Activated CD4-positive, alpha-beta T cell treated with anti-CD3 and anti-CD28 coated beads, Interleukin-2, amount 10 ng/mL, durations not matched to agents 7 days and 5 days (primary cell): ENCODE results near the gene RNU6-9. TPM values are rescaled to one million over a fixed set of nuclear protein-coding genes. Genes with fewer than 3 reads are reported as not detected.
A peak's percentile ranks its signal among the peaks of the same experiment; 100 is the strongest.
"Not testable (repeated sequence)": the region's sequence is repeated elsewhere in the genome, so short reads cannot be mapped to it uniquely, and the experiment has no call there.

Source experiments
- CTCF ChIA-PET: fragments of 350-600 bp; sonication (Branson Sonifier 250); formaldehyde crosslinking; loops from one replicate; lab custom pipeline; 2021; ENCODE audit warnings: antibody characterized with exemption; lab: Charles Lee
- POLR2A ChIA-PET: fragments of 350-600 bp; sonication (Branson Sonifier 250); formaldehyde crosslinking; loops from one replicate; lab custom pipeline; 2021; ENCODE audit warnings: antibody characterized with exemption; lab: Charles Lee
- DNase-seq: peaks from one replicate; pipeline ENCODE4 v3.0.0-alpha.2; 2020
- H3K27ac Mint-ChIP-seq: one replicate; pipeline ENCODE4 v1.8.0; 2021; ENCODE audit warnings: mild to moderate bottlenecking, moderate library complexity, mixed read lengths
- H3K27me3 Mint-ChIP-seq: one replicate; pipeline ENCODE4 v1.8.0; 2021; ENCODE audit warnings: mixed read lengths
- H3K36me3 Mint-ChIP-seq: one replicate; pipeline ENCODE4 v1.8.0; 2021; ENCODE audit warnings: low read depth, mixed read lengths
- H3K4me1 Mint-ChIP-seq: one replicate; pipeline ENCODE4 v1.8.0; 2021; ENCODE audit warnings: mixed read lengths
- H3K4me3 Mint-ChIP-seq: one replicate; pipeline ENCODE4 v1.8.0; 2021; ENCODE audit warnings: mild to moderate bottlenecking, moderate library complexity, mixed read lengths
- H3K9me3 Mint-ChIP-seq: one replicate; pipeline ENCODE4 v1.8.0; 2021; ENCODE audit warnings: mixed read lengths
- total RNA-seq, 2 experiments: library from RNA; stranded (reverse); gene quantifications; one replicate each; pipeline ENCODE4 v1.2.3, GENCODE V29; 2021

Gene RNU6-9
- total RNA-seq, 2 experiments from 2014 or later, result not detected

DNA sequence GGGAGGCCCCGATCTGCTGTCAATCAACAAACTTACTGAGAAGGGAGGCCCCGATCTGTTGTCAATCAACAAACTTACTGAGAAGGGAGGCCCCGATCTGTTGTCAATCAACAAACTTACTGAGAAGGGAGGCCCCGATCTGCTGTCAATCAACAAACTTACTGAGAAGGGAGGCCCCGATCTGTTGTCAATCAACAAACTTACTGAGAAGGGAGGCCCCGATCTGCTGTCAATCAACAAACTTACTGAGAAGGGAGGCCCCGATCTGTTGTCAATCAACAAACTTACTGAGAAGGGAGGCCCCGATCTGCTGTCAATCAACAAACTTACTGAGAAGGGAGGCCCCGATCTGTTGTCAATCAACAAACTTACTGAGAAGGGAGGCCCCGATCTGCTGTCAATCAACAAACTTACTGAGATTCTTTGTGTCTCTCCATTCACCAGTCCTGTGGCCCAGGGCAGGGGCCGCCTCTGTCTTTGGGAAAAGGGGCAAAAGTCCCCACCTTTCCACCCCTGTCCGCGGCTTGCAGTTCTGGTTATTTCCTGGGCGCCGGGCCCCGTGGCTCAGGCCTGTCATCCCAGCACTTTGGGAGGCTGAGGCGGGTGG, 39.6 kb upstream of the RNU6-9 start:
- H3K27me3 Mint-ChIP-seq, result peaks cover 13% of the 10 kb centered on the region
- H3K27ac Mint-ChIP-seq, H3K36me3 Mint-ChIP-seq, POLR2A ChIA-PET, H3K4me3 Mint-ChIP-seq, H3K4me1 Mint-ChIP-seq, H3K9me3 Mint-ChIP-seq, DNase-seq: not testable (repeated sequence)
- CTCF ChIA-PET, result interaction anchor here (0.7 kb wide), 1 partner anchor 99 kb away, joined by 3 read pairs; no protein-coding TSS in a partner anchor

DNA sequence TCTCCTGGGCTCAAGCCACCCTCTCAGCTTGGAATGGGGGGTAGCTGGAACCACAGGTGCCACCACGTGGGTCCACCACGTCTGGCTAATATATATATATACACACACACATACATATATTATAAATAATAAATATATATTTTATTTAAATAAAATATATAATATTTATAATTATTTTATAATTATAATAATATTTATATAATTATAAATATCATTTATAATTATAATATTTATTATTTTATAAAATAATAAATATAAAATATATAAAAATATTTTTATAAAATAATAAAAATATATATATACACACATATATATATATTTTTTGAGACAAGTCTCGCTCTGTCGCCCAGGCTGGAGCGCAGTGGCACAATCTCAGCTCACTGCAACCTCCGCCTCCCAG, 38.7 kb upstream of the RNU6-9 start:
- H3K9me3 Mint-ChIP-seq, result no peaks in the 10 kb centered on the region
- H3K27ac Mint-ChIP-seq, result no peak overlapping the region
- no peak for DNase-seq
- ChIA-PET POLR2A (no interaction called here), CTCF (interaction anchor here (0.6 to 0.7 kb wide), 2 partner anchors 9 to 99 kb away, joined by 3 to 4 read pairs; no protein-coding TSS in a partner anchor)
- H3K36me3 Mint-ChIP-seq, result no peaks in the 10 kb centered on the region
- peaks cover 12% of the 10 kb centered on the region for H3K27me3 Mint-ChIP-seq
- peaks cover 7% of the 10 kb centered on the region for H3K4me1 Mint-ChIP-seq
- no peak overlapping the region for H3K4me3 Mint-ChIP-seq

DNA sequence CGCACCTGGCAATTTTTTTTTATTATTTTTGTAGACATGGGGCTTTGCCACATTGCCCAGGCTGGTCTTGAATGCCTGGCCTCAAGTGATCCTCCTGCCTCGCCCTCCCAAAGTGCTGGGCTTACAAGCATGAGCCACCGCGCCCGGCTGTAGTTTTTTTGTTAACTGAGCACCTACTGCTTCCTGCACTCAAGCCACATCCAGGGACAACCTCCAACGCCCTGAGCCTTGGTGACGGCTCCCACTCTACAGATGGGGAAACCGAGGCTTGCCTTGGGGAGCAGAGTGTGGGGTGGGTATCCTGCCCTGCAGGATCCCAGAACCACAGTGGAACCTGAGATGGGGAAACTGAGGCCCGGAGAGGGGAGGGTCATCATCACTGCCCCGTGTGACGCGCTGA, 38.1 kb upstream of the RNU6-9 start:
- ChIA-PET CTCF (interaction anchor here (1.4 kb wide), 1 partner anchor 127 kb away, joined by 3 read pairs; no protein-coding TSS in a partner anchor), POLR2A (no interaction called here)
- no peak overlapping the region for H3K27ac Mint-ChIP-seq

GRCh38 chr19:855566-856120, 37.6 kb upstream of the RNU6-9 start:
- ChIA-PET CTCF (interaction anchor here (0.9 to 1.8 kb wide), 4 partner anchors 67 to 388 kb away, joined by 3 to 6 read pairs (median 3); no protein-coding TSS in a partner anchor), POLR2A (no interaction called here)
- H3K4me3 Mint-ChIP-seq, result no peak overlapping the region
- no peak overlapping the region for H3K27ac Mint-ChIP-seq
- H3K9me3 Mint-ChIP-seq, result no peaks in the 10 kb centered on the region
- no peak for DNase-seq
- H3K36me3 Mint-ChIP-seq, result no peaks in the 10 kb centered on the region
- H3K4me1 Mint-ChIP-seq, result peaks cover 7% of the 10 kb centered on the region
- peaks cover 17% of the 10 kb centered on the region for H3K27me3 Mint-ChIP-seq

More for the DNA sequence above, 38.1 kb upstream of the RNU6-9 start:
- H3K36me3 Mint-ChIP-seq, result no peaks in the 10 kb centered on the region
- no peaks in the 10 kb centered on the region for H3K9me3 Mint-ChIP-seq
- peaks cover 7% of the 10 kb centered on the region for H3K4me1 Mint-ChIP-seq
- DNase-seq, result no peak
- H3K27me3 Mint-ChIP-seq, result peaks cover 17% of the 10 kb centered on the region
- H3K4me3 Mint-ChIP-seq, result no peak overlapping the region

- Mint-ChIP-seq H3K27ac (no peak overlapping the region), H3K4me3 (no peak overlapping the region), H3K9me3 (no peaks in the 10 kb centered on the region), H3K27me3 (peaks cover 17% of the 10 kb centered on the region), H3K4me1 (peaks cover 14% of the 10 kb centered on the region), H3K36me3 (no peaks in the 10 kb centered on the region)
- CTCF ChIA-PET, result interaction anchor here (1.4 kb wide), 1 partner anchor 15 kb away, joined by 5 read pairs; no protein-coding TSS in a partner anchor
- POLR2A ChIA-PET, result no interaction called here
- DNase-seq, result no peak
These were observed 35.0 kb upstream of the RNU6-9 start for GRCh38 chr19:858284-858683.

- no peak for DNase-seq
- peaks cover 21% of the 10 kb centered on the region for H3K4me1 Mint-ChIP-seq
- H3K36me3 Mint-ChIP-seq, result no peaks in the 10 kb centered on the region
- peak within 1 kb of the TSS; percentile 32 for H3K4me3 Mint-ChIP-seq
- peaks cover 14% of the 10 kb centered on the region for H3K27me3 Mint-ChIP-seq
- POLR2A ChIA-PET, result no interaction called here
- CTCF ChIA-PET, result interaction anchor here (1.4 kb wide), 1 partner anchor 16 kb away, joined by 5 read pairs; no protein-coding TSS in a partner anchor
- H3K27ac Mint-ChIP-seq, result no peak within 1 kb of the TSS
- no peaks in the 10 kb centered on the region for H3K9me3 Mint-ChIP-seq
These were observed 34.1 kb upstream of the RNU6-9 start, which contains the start of gene CFD for GRCh38 chr19:858868-859843. CFD (plus strand) TSS chr19:859664; CDS start chr19:859690, 26 bp downstream.

GRCh38 chr19:861141-861755, 32.0 kb upstream of the RNU6-9 start:
- Mint-ChIP-seq H3K9me3 (no peaks in the 10 kb centered on the region), H3K4me1 (peaks cover 21% of the 10 kb centered on the region), H3K27me3 (peaks cover 14% of the 10 kb centered on the region), H3K4me3 (no peak overlapping the region), H3K27ac (no peak overlapping the region), H3K36me3 (no peaks in the 10 kb centered on the region)
- DNase-seq, result no peak
- POLR2A ChIA-PET, result no interaction called here
- CTCF ChIA-PET, result no interaction called here

DNA sequence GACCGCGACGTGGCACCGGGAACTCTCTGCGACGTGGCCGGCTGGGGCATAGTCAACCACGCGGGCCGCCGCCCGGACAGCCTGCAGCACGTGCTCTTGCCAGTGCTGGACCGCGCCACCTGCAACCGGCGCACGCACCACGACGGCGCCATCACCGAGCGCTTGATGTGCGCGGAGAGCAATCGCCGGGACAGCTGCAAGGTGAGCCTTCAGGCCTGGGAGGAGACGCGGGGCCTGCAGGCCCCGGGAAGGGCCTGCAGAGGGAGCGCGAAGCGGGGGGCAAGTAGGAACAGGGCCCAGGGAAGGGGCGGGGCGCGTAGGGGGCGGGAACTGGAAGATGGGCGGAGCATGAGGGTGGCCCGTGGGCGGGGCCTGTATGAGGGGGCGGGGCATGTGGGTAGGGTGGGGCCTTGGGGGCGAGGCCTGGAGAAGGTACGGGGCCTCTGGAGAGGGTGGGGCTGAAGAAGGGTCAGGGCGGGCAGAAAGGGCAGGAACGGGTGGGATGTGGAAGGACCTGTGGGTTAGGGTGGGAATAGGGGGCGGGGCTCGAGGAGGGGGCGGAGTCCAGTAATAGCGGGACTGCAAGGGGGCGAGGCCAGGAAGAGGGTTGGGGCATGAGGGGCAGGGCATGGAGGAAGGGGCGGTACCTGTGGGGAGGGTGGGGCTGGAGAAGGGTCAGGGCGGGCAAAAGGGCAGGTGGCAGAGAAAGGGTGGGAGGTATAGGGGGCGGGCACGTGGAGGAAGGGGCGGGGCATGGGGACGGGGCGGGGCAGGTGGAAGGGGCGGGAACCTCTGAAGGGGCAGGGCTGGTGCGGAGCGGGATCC, 31.3 kb upstream of the RNU6-9 start:
- peak; percentile 69 for DNase-seq
- ChIA-PET POLR2A (no interaction called here), CTCF (interaction anchor here (1.6 to 2.9 kb wide), 6 partner anchors 10 to 76 kb away, joined by 6 to 34 read pairs (median 10); partner anchors contain the start of genes MED16 and RNU6-9)
- no peaks in the 10 kb centered on the region for H3K36me3 Mint-ChIP-seq
- H3K4me1 Mint-ChIP-seq, result peaks cover 21% of the 10 kb centered on the region
- no peak overlapping the region for H3K27ac Mint-ChIP-seq
- H3K27me3 Mint-ChIP-seq, result peaks cover 14% of the 10 kb centered on the region
- H3K4me3 Mint-ChIP-seq, result no peak overlapping the region
- H3K9me3 Mint-ChIP-seq, result no peaks in the 10 kb centered on the region

DNA sequence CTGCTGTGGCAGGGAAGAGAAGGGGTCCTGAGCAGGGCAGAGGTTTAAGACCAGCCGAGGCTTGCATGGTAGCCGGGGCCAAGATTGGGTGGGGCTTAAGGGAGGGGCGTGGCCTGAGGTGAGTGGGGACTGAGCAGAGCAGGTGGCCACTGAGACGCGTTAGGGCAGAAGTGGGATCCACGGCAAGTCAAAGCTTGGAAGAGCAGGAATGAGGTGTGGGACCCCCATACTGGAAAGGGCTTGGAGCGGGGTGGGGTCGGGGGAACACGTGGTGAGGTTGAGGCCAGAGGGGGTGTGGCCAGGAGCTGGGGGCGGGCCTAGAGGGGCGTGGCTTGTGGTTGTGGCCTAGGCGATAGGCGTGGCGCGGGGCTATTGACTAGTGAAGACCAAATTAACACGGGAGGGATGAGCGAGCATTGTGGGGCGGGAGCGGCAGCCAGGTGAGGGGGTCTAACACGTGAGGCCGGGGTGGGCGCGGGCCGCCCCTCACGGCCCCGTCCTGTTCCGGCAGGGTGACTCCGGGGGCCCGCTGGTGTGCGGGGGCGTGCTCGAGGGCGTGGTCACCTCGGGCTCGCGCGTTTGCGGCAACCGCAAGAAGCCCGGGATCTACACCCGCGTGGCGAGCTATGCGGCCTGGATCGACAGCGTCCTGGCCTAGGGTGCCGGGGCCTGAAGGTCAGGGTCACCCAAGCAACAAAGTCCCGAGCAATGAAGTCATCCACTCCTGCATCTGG, 30.5 kb upstream of the RNU6-9 start:
- ChIA-PET POLR2A (interaction anchor here (0.6 kb wide), 1 partner anchor 136 kb away, joined by 3 read pairs; no protein-coding TSS in a partner anchor), CTCF (interaction anchor here (0.6 to 2.9 kb wide), 13 partner anchors 9 to 406 kb away, joined by 3 to 34 read pairs (median 7); partner anchors contain the start of genes CIRBP, MED16, PRTN3 and RNU6-9)
- DNase-seq, result peak; percentile 83
- peaks cover 17% of the 10 kb centered on the region for H3K4me1 Mint-ChIP-seq
- peaks cover 12% of the 10 kb centered on the region for H3K27me3 Mint-ChIP-seq
- peak overlapping the region; percentile 87 for H3K27ac Mint-ChIP-seq
- H3K4me3 Mint-ChIP-seq, result peak overlapping the region; percentile 61
- H3K36me3 Mint-ChIP-seq, result peaks cover 3% of the 10 kb centered on the region
- no peaks in the 10 kb centered on the region for H3K9me3 Mint-ChIP-seq

- Mint-ChIP-seq H3K27me3 (peaks cover 11% of the 10 kb centered on the region), H3K9me3 (no peaks in the 10 kb centered on the region), H3K27ac (peak overlapping the region; percentile 87), H3K36me3 (peaks cover 3% of the 10 kb centered on the region), H3K4me1 (peaks cover 16% of the 10 kb centered on the region), H3K4me3 (peak overlapping the region; percentile 61)
- POLR2A ChIA-PET, result interaction anchor here (0.6 kb wide), 2 partner anchors 136 to 742 kb away, joined by 3 to 7 read pairs; no protein-coding TSS in a partner anchor
- CTCF ChIA-PET, result interaction anchor here (0.6 to 2.9 kb wide), 27 partner anchors 9 to 406 kb away, joined by 3 to 34 read pairs (median 4); partner anchors contain the start of genes CIRBP, KISS1R, MED16 and PRTN3
- no peak for DNase-seq
These were observed 30.0 kb upstream of the RNU6-9 start for GRCh38 chr19:863315-863620.

GRCh38 chr19:866769-867300, 26.4 kb upstream of the RNU6-9 start:
- Mint-ChIP-seq H3K27me3 (no peaks in the 10 kb centered on the region), H3K4me3 (no peak overlapping the region), H3K36me3 (peaks cover 16% of the 10 kb centered on the region), H3K9me3 (no peaks in the 10 kb centered on the region), H3K27ac (no peak overlapping the region), H3K4me1 (peaks cover 17% of the 10 kb centered on the region)
- no peak for DNase-seq
- ChIA-PET POLR2A (no interaction called here), CTCF (no interaction called here)
